DOHH2 (cell line): ENCODE measurements around the gene MAP4K2.

Experiments
- H3F3A ChIP-seq: fragments of 200-600 bp; sonication (generic), shearing (Covaris generic); 2 replicates; pipeline ENCODE4 v1.6.0; 2016; ENCODE audit warnings: antibody characterized with exemption, mild to moderate bottlenecking; ENCODE audit not compliant: control insufficient read depth, insufficient read depth
- H3K27ac ChIP-seq: fragments of 200-600 bp; sonication (generic); 2 replicates; pipeline ENCODE4 v1.5.1; 2014; ENCODE audit warnings: low read depth, mild to moderate bottlenecking, low read length, moderate library complexity
- H3K27me3 ChIP-seq: fragments of 200-600 bp; sonication (generic); 2 replicates; pipeline ENCODE4 v1.6.1; 2014; ENCODE audit warnings: mild to moderate bottlenecking, low read length, mixed read lengths; ENCODE audit not compliant: control insufficient read depth
- H3K36me3 ChIP-seq: fragments of 200-600 bp; sonication (generic); 2 replicates; pipeline ENCODE4 v1.6.1; 2014; ENCODE audit warnings: mild to moderate bottlenecking, low read length, moderate library complexity, mixed read lengths; ENCODE audit not compliant: control insufficient read depth
- H3K4me1 ChIP-seq: fragments of 200-600 bp; sonication (generic); 2 replicates; pipeline ENCODE4 v1.6.1; 2014; ENCODE audit warnings: mild to moderate bottlenecking, low read length, mixed read lengths; ENCODE audit not compliant: control insufficient read depth
- H3K4me2 ChIP-seq: fragments of 200-600 bp; sonication (generic); 2 replicates; pipeline ENCODE4 v1.6.0; 2014; ENCODE audit warnings: mild to moderate bottlenecking, low read length, moderate library complexity
- H3K4me3 ChIP-seq: fragments of 200-600 bp; sonication (generic); 2 replicates; pipeline ENCODE4 v1.5.1; 2014; ENCODE audit warnings: mild to moderate bottlenecking, low read length, mixed read lengths
- H3K79me2 ChIP-seq: fragments of 200-600 bp; sonication (generic); 2 replicates; pipeline ENCODE4 v1.6.1; 2014; ENCODE audit warnings: mild to moderate bottlenecking, low read length, mixed read lengths; ENCODE audit not compliant: control insufficient read depth
- H3K9me2 ChIP-seq: fragments of 200-600 bp; sonication (generic); replicated peaks from 2 replicates; pipeline ENCODE4 v1.6.1; 2014; ENCODE audit warnings: mild to moderate bottlenecking, low read length, mixed read lengths; ENCODE audit not compliant: control insufficient read depth
- H3K9me3 ChIP-seq: fragments of 200-600 bp; sonication (generic); 2 replicates; pipeline ENCODE4 v1.6.1; 2014; ENCODE audit warnings: antibody characterized with exemption, low read length, mixed read lengths; ENCODE audit not compliant: control insufficient read depth, insufficient read depth
- H4K20me1 ChIP-seq: fragments of 200-600 bp; sonication (generic); 2 replicates; pipeline ENCODE4 v1.6.0; 2014; ENCODE audit warnings: low read depth, mild to moderate bottlenecking, antibody characterized with exemption, low read length, moderate library complexity; ENCODE audit not compliant: control insufficient read depth, insufficient read depth
- EZH2phosphoT487 ChIP-seq: fragments of 200-600 bp; sonication (generic); IDR thresholded peaks from 2 replicates; pipeline ENCODE4 v1.6.1; 2017; ENCODE audit warnings: borderline replicate concordance, mild to moderate bottlenecking, antibody characterized with exemption, low read length, moderate library complexity, mixed read lengths
- TF ChIP-seq, protein P1 (sequence below): fragments of 200-600 bp; sonication (generic); IDR thresholded peaks from one replicate; pipeline ENCODE4 v1.5.1; 2014; ENCODE audit warnings: antibody characterized with exemption, mild to moderate bottlenecking, low read depth, low read length; ENCODE audit not compliant: poor library complexity, severe bottlenecking

The MAP4K2 gene

DNA sequence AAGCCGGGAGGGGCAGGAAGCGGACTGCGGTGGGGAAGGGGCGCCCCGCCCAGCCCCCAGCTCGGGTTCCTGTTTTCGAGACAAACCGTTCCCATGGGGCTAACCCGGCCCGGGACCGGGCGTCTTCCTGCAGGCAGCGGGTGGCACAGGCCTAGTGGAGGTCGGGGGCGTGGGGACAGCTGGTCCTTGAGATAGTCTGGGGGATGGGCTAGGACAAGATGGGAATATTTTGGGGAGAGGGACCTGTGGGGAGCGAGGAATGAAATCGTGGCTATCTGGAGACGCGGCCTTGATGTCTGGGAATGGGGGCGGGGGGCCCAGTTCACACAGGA is 57.9 kb downstream of the MAP4K2 start:
- Histone ChIP-seq H3K36me3 (peaks cover 18% of the 10 kb centered on the region), H3K27ac (peak overlapping the region; percentile 93), H3K9me3 (no peaks in the 10 kb centered on the region), H3K9me2 (no peaks in the 10 kb centered on the region), H3K4me2 (peak overlapping the region; percentile 93), H3F3A (peaks cover 9% of the 10 kb centered on the region), H4K20me1 (peaks cover 6% of the 10 kb centered on the region; the same call in 1 of the 2 replicates), H3K79me2 (peaks cover 15% of the 10 kb centered on the region), H3K4me3 (peak overlapping the region; percentile 77), H3K4me1 (peaks cover 44% of the 10 kb centered on the region), H3K27me3 (no peaks in the 10 kb centered on the region)
- TF ChIP-seq EZH2phosphoT487: no peak
- TF ChIP-seq, protein P1, sequence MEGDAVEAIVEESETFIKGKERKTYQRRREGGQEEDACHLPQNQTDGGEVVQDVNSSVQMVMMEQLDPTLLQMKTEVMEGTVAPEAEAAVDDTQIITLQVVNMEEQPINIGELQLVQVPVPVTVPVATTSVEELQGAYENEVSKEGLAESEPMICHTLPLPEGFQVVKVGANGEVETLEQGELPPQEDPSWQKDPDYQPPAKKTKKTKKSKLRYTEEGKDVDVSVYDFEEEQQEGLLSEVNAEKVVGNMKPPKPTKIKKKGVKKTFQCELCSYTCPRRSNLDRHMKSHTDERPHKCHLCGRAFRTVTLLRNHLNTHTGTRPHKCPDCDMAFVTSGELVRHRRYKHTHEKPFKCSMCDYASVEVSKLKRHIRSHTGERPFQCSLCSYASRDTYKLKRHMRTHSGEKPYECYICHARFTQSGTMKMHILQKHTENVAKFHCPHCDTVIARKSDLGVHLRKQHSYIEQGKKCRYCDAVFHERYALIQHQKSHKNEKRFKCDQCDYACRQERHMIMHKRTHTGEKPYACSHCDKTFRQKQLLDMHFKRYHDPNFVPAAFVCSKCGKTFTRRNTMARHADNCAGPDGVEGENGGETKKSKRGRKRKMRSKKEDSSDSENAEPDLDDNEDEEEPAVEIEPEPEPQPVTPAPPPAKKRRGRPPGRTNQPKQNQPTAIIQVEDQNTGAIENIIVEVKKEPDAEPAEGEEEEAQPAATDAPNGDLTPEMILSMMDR: no peak

DNA sequence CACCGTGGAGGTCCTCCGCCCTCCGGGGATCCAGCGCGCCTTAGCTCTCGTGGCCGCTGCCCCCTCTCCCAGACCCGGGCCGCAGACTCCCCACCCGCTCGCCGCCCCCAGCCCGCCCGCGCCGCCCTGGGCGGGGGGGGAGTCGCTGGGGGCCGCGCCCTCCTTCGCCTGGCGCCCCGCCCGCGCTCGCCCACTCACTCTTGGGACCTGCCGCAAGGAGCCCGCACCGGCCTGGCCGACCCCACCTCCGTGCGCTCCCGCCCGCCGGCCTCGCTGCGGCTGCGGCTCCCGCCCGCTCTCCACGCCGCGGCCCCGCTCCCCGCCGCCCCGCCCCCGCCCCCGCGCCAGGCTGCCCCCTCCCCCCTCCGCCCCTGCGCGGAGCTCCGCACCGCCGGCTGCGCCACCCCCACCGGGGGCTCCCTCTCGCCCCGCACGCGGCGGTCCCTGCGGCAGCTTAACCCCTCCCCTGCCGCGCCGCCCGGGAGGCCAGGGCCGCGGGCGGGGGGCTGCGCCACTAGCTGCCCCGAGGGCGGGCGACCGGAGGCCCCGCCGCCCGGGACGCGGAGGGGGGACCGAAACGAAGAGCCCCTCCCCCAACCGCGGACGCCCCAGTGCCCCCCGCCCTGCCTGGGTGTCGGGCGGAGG is 58.3 kb downstream of the MAP4K2 start:
- peaks cover 6% of the 10 kb centered on the region; the same call in 1 of the 2 replicates for H4K20me1 ChIP-seq
- H3K9me3 ChIP-seq: no peaks in the 10 kb centered on the region
- TF ChIP-seq, protein P1: no peak
- TF ChIP-seq EZH2phosphoT487: no peak
- H3K27me3 ChIP-seq: no peaks in the 10 kb centered on the region
- peaks cover 15% of the 10 kb centered on the region for H3K79me2 ChIP-seq
- H3K4me1 ChIP-seq: peaks cover 44% of the 10 kb centered on the region
- H3K4me3 ChIP-seq: peak overlapping the region; percentile 77
- H3K27ac ChIP-seq: peak overlapping the region; percentile 93
- peaks cover 23% of the 10 kb centered on the region for H3K36me3 ChIP-seq
- no peaks in the 10 kb centered on the region for H3K9me2 ChIP-seq
- H3K4me2 ChIP-seq: peak overlapping the region; percentile 93
- peaks cover 9% of the 10 kb centered on the region for H3F3A ChIP-seq

DNA sequence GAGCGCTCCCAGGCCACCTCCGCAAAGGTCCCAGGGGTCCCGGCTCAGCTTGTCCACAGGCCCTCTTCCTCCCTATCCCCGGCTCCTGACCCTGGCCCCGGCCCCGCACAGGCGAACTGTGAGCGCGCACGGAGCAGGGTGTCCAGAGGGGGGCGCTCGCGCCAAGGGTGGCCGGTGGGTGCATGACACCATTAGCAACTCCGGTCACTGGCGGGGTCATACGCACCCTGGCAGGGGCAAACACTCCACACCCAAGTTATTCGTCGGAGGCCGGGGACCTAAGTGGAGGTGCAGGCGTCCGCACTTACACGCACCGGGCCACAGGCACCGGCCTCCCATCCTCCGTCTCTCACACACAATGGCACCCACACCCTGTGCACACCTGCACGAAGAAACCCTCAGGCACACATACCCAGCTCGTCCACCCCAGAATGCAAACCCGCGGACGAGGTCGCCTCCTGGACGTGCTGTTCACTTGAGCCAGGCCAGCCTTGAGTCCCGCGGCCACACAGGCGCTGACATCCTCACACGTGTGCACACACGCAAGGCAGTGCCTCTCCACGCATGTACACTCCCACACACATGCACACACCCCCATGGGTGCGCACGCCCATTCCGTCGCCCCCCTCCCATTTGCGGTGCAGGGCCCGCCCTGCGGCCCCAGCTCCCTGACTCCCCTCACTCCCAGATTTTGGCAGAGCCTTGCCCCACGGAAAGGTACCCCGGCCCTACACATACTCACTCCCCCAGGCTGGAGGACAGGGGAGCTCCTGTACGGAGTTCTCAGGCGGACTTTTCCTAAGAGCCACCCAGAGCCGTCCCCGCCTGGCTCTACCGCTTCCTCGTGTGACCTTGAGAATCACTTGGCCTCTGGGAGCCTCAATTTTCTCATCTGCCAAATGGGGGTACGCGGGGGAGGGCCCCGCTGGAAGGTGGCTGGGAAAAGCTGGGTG is 59.1 kb downstream of the MAP4K2 start, which contains the start of gene RASGRP2:
Gene RASGRP2, minus strand, starts transcription at position 552 of the 953 bp plus-strand sequence. CDS start 1,276 bp downstream, outside the sequence.
- Histone ChIP-seq H3F3A (peaks cover 9% of the 10 kb centered on the region), H3K4me3 (peak within 1 kb of the TSS; percentile 77), H3K36me3 (peaks cover 30% of the 10 kb centered on the region), H4K20me1 (peaks cover 6% of the 10 kb centered on the region; the same call in 1 of the 2 replicates), H3K4me2 (peak within 1 kb of the TSS; percentile 93), H3K9me3 (no peaks in the 10 kb centered on the region), H3K27me3 (no peaks in the 10 kb centered on the region), H3K27ac (peak within 1 kb of the TSS; percentile 93), H3K9me2 (no peaks in the 10 kb centered on the region), H3K4me1 (peaks cover 44% of the 10 kb centered on the region), H3K79me2 (peaks cover 15% of the 10 kb centered on the region)
- no peak for TF ChIP-seq EZH2phosphoT487
- TF ChIP-seq, protein P1: peak; percentile 94
